Measurements from ENCODE around the gene RBM33. TPM values are rescaled to one million over a fixed set of nuclear protein-coding genes. Genes with fewer than 3 reads are reported as not detected.

The RBM33 gene
- total and polyA plus RNA-seq, 7 donors: 11.6 to 49.3 (median 40.4) TPM

DNA sequence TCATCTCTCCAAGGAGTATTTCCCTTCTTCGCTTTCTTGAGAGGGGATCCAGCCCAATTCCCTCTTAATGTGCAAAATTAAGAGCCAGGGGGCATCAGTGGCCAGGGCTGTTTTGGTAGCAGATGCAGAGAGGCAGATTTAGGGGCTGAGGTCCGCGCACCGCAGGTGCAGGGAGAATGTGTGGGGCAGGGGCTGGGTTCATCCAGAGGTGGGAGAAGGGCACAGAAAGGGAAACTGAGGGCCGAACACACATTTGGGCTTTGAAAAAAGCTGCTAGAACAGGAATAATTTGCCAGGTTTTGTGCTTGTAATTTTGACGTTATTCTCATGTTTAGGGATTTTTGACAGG, 174.3 kb downstream of the RBM33 start:
- Histone ChIP-seq H3K27me3 (ENCODE audit: insufficient read depth in 3 of 3, low read length in 2 of 3) (peaks cover 0 to 71% (median 34%) of the 10 kb centered on the region in 3 donors), H3K27ac (no peak overlapping the region), H3K4me3 (no peak overlapping the region), H3K36me3 (ENCODE audit: insufficient read depth in 1 of 2, low read depth in 1 of 2) (no peaks in the 10 kb centered on the region), H3K4me1 (no peaks in the 10 kb centered on the region), H3K9me3 (no peaks in the 10 kb centered on the region)
- WGBS, 3 donors: 64 to 76% (median 72%) methylated on average over 6 of the region's 6 CpGs
- TF ChIP-seq, protein P1, sequence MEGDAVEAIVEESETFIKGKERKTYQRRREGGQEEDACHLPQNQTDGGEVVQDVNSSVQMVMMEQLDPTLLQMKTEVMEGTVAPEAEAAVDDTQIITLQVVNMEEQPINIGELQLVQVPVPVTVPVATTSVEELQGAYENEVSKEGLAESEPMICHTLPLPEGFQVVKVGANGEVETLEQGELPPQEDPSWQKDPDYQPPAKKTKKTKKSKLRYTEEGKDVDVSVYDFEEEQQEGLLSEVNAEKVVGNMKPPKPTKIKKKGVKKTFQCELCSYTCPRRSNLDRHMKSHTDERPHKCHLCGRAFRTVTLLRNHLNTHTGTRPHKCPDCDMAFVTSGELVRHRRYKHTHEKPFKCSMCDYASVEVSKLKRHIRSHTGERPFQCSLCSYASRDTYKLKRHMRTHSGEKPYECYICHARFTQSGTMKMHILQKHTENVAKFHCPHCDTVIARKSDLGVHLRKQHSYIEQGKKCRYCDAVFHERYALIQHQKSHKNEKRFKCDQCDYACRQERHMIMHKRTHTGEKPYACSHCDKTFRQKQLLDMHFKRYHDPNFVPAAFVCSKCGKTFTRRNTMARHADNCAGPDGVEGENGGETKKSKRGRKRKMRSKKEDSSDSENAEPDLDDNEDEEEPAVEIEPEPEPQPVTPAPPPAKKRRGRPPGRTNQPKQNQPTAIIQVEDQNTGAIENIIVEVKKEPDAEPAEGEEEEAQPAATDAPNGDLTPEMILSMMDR (IDR thresholded peaks at IDR 0.05): no peak
- DNase-seq (no peak), ATAC-seq (no peak)
- intact Hi-C loops (cut with DNase I): loop anchor here in 1 of 2 donors (5.0 kb wide), 1 partner anchor 654 kb away; no protein-coding TSS in a partner anchor

DNA sequence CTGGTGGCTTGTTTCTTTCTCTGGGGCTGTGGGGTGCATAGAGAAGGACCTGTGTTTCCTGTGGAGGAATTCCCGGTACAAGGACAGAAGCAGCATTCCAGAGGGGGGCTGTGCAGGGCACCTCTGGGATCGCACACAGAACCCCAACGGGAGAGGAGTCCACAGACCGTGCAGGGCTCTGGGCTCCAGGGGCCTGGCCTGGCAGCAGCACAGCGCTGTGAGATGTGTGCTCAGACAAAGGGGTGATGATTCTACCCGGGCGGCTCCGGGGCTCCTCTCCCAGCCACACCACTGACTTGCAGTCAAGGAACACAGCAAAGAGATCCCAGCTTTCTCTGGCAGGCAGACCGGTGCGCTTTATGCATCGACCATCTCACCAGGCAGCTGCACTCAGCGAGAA, 174.7 kb downstream of the RBM33 start:
- Histone ChIP-seq H3K27ac (no peak overlapping the region), H3K9me3 (no peaks in the 10 kb centered on the region), H3K4me1 (no peaks in the 10 kb centered on the region), H3K27me3 (ENCODE audit: insufficient read depth in 3 of 3, low read length in 2 of 3) (peaks cover 0 to 67% (median 32%) of the 10 kb centered on the region in 3 donors), H3K36me3 (ENCODE audit: insufficient read depth in 1 of 2, low read depth in 1 of 2) (no peaks in the 10 kb centered on the region), H3K4me3 (no peak overlapping the region)
- intact Hi-C loops (cut with DNase I): loop anchor here in 1 of 2 donors (5.0 kb wide), 1 partner anchor 653 kb away; no protein-coding TSS in a partner anchor
- WGBS, 3 donors: 69 to 72% (median 71%) methylated on average over 12 of the region's 12 CpGs
- DNase-seq (no peak), ATAC-seq (no peak)
- TF ChIP-seq, protein P1 (IDR thresholded peaks at IDR 0.05): no peak

DNA sequence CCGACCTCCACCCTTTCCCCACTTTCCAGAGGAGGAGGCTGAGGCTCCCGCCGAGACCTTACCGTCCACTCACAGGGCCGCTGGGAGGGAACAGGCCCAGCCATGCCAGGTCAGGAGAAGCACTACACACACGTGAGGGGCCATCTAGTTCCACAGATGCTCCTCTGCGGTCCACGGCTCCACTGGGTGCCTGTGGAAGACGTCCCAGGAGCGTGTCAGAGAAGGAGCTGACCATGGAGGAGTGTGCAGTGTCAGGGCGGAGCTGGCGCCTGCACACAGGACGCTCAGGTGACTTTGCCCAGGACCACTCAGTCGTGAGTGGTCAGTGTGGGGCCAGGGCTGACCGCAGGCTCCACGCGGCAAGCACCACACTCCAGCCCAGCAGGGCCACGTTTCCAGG, 175.8 kb downstream of the RBM33 start:
- no peaks in the 10 kb centered on the region for H3K9me3 ChIP-seq
- no peak overlapping the region for H3K4me3 ChIP-seq
- no peaks in the 10 kb centered on the region for H3K4me1 ChIP-seq
- intact Hi-C loops (cut with DNase I): no loop called here
- TF ChIP-seq, protein P1 (IDR thresholded peaks at IDR 0.05): no peak
- peaks cover 0 to 61% (median 28%) of the 10 kb centered on the region in 3 donors for H3K27me3 ChIP-seq (ENCODE audit: insufficient read depth in 3 of 3, low read length in 2 of 3)
- H3K36me3 ChIP-seq (ENCODE audit: insufficient read depth in 1 of 2, low read depth in 1 of 2): no peaks in the 10 kb centered on the region
- no peak overlapping the region for H3K27ac ChIP-seq
- DNase-seq (no peak), ATAC-seq (no peak)
- 74 to 85% (median 85%) methylated on average over 18 of the region's 18 CpGs for WGBS, 3 donors

DNA sequence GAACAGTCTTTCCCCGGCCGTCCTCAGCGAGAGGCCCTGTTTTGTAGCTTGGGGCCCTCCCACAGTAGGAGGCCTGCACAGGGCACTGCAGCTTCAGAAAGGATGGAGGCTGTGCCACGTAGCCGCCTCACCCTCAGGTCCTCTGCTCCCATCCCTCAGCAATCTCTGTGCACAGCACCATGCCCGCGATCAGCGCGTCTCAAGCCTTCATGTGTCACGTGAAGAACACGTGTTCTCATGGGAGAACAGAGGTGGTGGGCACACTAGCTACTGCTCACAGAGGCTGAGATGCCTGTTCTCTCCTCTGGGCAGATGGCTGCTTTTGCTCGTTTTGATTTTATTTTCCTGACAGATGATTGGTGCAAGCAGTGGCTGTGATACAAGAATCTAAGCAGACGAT, 176.3 kb downstream of the RBM33 start:
- ATAC-seq (no peak), DNase-seq (no peak)
- Histone ChIP-seq H3K27ac (no peak overlapping the region), H3K9me3 (no peaks in the 10 kb centered on the region), H3K4me1 (no peaks in the 10 kb centered on the region), H3K4me3 (no peak overlapping the region), H3K27me3 (ENCODE audit: insufficient read depth in 3 of 3, low read length in 2 of 3) (peaks cover 0 to 55% (median 25%) of the 10 kb centered on the region in 3 donors), H3K36me3 (ENCODE audit: insufficient read depth in 1 of 2, low read depth in 1 of 2) (no peaks in the 10 kb centered on the region)
- intact Hi-C loops (cut with DNase I): no loop called here
- TF ChIP-seq, protein P1 (IDR thresholded peaks at IDR 0.05): no peak
- WGBS, 3 donors: 73 to 74% (median 73%) methylated on average over 13 of the region's 13 CpGs

DNA sequence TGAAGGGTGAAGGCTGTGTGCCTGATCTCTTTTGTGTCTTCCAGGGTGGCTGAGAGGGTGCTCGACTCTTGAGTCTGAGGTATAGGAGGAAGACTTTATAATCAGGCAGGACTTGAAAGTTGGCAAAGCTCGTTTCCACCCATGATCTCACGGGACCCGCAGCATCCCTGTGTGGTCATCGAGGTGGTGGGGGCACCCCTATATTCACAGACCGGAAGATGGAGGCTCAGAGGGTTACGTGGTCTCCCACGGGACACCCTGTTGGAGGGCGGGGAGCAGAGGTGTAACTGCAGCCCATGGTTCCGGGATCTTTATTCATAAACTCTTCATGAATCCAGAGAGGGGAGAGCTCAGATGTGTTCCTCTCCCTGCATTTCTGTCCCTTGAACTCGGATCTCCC, 177.4 kb downstream of the RBM33 start:
- DNase-seq: no peak
- Histone ChIP-seq H3K4me3 (no peak overlapping the region), H3K36me3 (ENCODE audit: insufficient read depth in 1 of 2, low read depth in 1 of 2) (no peaks in the 10 kb centered on the region), H3K27me3 (ENCODE audit: insufficient read depth in 3 of 3, low read length in 2 of 3) (peaks cover 0 to 50% (median 22%) of the 10 kb centered on the region in 3 donors), H3K9me3 (no peaks in the 10 kb centered on the region), H3K4me1 (no peaks in the 10 kb centered on the region), H3K27ac (no peak overlapping the region)
- TF ChIP-seq, protein P1 (IDR thresholded peaks at IDR 0.05): no peak
- ATAC-seq: no peak
- intact Hi-C loops (cut with DNase I): no loop called here
- 72 to 82% (median 78%) methylated on average over 11 of the region's 11 CpGs for WGBS, 3 donors
